H1 (cell line): Measurements from ENCODE around the gene FXYD5. TPM values are rescaled to one million over a fixed set of nuclear protein-coding genes. Genes with fewer than 3 reads are reported as not detected.

Experiments used
- CTCF ChIA-PET: fragments of 300-600 bp; sonication (Branson Sonifier 250); formaldehyde crosslinking; loops from one replicate; lab custom pipeline; 2021; ENCODE audit not compliant: partially characterized antibody; lab: Charles Lee
- POLR2A ChIA-PET: fragments of 300-600 bp; sonication (Branson Sonifier 250); formaldehyde crosslinking; loops from one replicate; lab custom pipeline; 2021; ENCODE audit warnings: inconsistent platforms; ENCODE audit not compliant: partially characterized antibody; lab: Charles Lee
- DNase-seq, 2 experiments: peaks; one replicate each; pipeline versions ENCODE4 v3.0.0 to v3.0.0-alpha.2; 2010 to 2022; ENCODE audit warnings: low spot score in 2 of 2, low read depth in 1 of 2, mixed read lengths in 1 of 2
- FAIRE-seq: peaks from 2 replicates; lab custom pipeline; 2011; peaks lifted over from hg19 to GRCh38; lab: Jason Lieb, UNC
- H2AFZ ChIP-seq: 2 replicates; pipeline ENCODE4 v1.8.1; 2012; ENCODE audit warnings: low read length, inconsistent platforms
- H2AK5ac ChIP-seq: 2 replicates; pipeline ENCODE4 v1.6.1; 2013; ENCODE audit warnings: low read depth, low read length
- H2BK120ac ChIP-seq: replicated peaks from 2 replicates; pipeline ENCODE3; 2013; ENCODE audit warnings: low read depth, low read length, inconsistent platforms
- H2BK12ac ChIP-seq: 2 replicates; pipeline ENCODE4 v1.6.1; 2013; ENCODE audit warnings: low read depth, low read length
- H2BK15ac ChIP-seq: 2 replicates; pipeline ENCODE4 v1.6.1; 2013; ENCODE audit warnings: low read length
- H2BK20ac ChIP-seq: 2 replicates; pipeline ENCODE4 v1.6.1; 2013; ENCODE audit warnings: low read length
- H2BK5ac ChIP-seq: 2 replicates; pipeline ENCODE4 v1.6.1; 2013; ENCODE audit warnings: low read depth, low read length
- H3K14ac ChIP-seq: 2 replicates; pipeline ENCODE4 v1.6.1; 2013; ENCODE audit warnings: inconsistent platforms; ENCODE audit not compliant: insufficient read length
- H3K18ac ChIP-seq: 2 replicates; pipeline ENCODE4 v1.6.1; 2013; ENCODE audit warnings: low read length; ENCODE audit errors: extremely low read depth
- H3K23ac ChIP-seq: 2 replicates; pipeline ENCODE4 v1.6.1; 2013; ENCODE audit warnings: inconsistent platforms; ENCODE audit not compliant: insufficient read length
- H3K23me2 ChIP-seq: 2 replicates; pipeline ENCODE4 v1.6.1; 2013; ENCODE audit warnings: low read depth, low read length
- H3K27ac ChIP-seq: 2 replicates; pipeline ENCODE4 v1.6.1; 2011; ENCODE audit warnings: low read depth, low read length, inconsistent platforms
- H3K27me3 ChIP-seq, 4 experiments: replicated peaks in 1 of 4; 1 replicate in 1 of 4; 2 replicates in 3 of 4; pipeline versions ENCODE4 v1.6.1 to v1.8.1; 2011 to 2013; ENCODE audit warnings: low read length in 3 of 4, mild to moderate bottlenecking in 3 of 4, inconsistent platforms in 2 of 4, mixed read lengths in 2 of 4, moderate library complexity in 1 of 4; ENCODE audit not compliant: control insufficient read depth in 3 of 4, insufficient read depth in 3 of 4; ENCODE audit errors: extremely low read depth in 1 of 4
- H3K36me3 ChIP-seq, 4 experiments: 2 replicates each; pipeline versions ENCODE4 v1.6.1 to v1.8.1; 2011 to 2013; ENCODE audit warnings: mild to moderate bottlenecking in 4 of 4, low read length in 3 of 4, moderate library complexity in 2 of 4, control low read depth in 1 of 4, inconsistent platforms in 1 of 4; ENCODE audit not compliant: insufficient read depth in 4 of 4, control insufficient read depth in 2 of 4
- H3K4ac ChIP-seq: replicated peaks from 2 replicates; pipeline ENCODE3; 2013; ENCODE audit warnings: low read length, low read depth, mixed read lengths, inconsistent platforms; ENCODE audit not compliant: insufficient read length
- H3K4me1 ChIP-seq, 4 experiments: replicated peaks in 1 of 4; 1 replicate in 1 of 4; 2 replicates in 3 of 4; pipeline versions ENCODE4 v1.6.1 to v1.8.1; 2011 to 2013; ENCODE audit warnings: low read length in 3 of 4, inconsistent platforms in 2 of 4, mixed read lengths in 1 of 4; ENCODE audit not compliant: insufficient read depth in 4 of 4, control insufficient read depth in 3 of 4
- H3K4me2 ChIP-seq, 2 experiments: 2 replicates each; pipeline versions ENCODE4 v1.6.1 to v1.8.1; 2011 to 2013; ENCODE audit warnings: low read depth in 2 of 2, low read length in 2 of 2, control low read depth in 1 of 2, inconsistent platforms in 1 of 2, mild to moderate bottlenecking in 1 of 2; ENCODE audit not compliant: insufficient read depth in 1 of 2
- H3K4me3 ChIP-seq, 4 experiments: fragments of 200-600, 300-600 bp in 1 of 4; sonication (generic), shearing (Covaris generic), sonication (Bioruptor Twin) in 1 of 4; 2 replicates each; pipeline versions ENCODE4 v1.5.1 to v1.8.1; 2011 to 2016; ENCODE audit warnings: low read length in 4 of 4, low read depth in 3 of 4, control low read depth in 2 of 4, inconsistent platforms in 2 of 4, mild to moderate bottlenecking in 2 of 4, mixed read lengths in 1 of 4, moderate library complexity in 1 of 4; ENCODE audit not compliant: insufficient read depth in 2 of 4; ENCODE audit errors: extremely low read depth in 1 of 4
- H3K56ac ChIP-seq: replicated peaks from 2 replicates; pipeline ENCODE3; 2013; ENCODE audit warnings: low read depth, mild to moderate bottlenecking, mixed read lengths, low read length, inconsistent platforms; ENCODE audit not compliant: insufficient read length
- H3K79me1 ChIP-seq: 2 replicates; pipeline ENCODE4 v1.6.1; 2013; ENCODE audit warnings: low read depth, low read length, control low read depth
- H3K79me2 ChIP-seq, 2 experiments: 2 replicates each; pipeline versions ENCODE4 v1.6.1 to v1.8.1; 2012 to 2013; ENCODE audit warnings: low read length in 2 of 2, mild to moderate bottlenecking in 2 of 2, inconsistent platforms in 1 of 2; ENCODE audit not compliant: insufficient read depth in 2 of 2, control insufficient read depth in 1 of 2
- H3K9ac ChIP-seq, 4 experiments: replicated peaks in 1 of 4; 1 replicate in 1 of 4; 2 replicates in 3 of 4; pipeline versions ENCODE4 v1.6.1 to v1.8.1; 2011 to 2013; ENCODE audit warnings: low read depth in 3 of 4, low read length in 3 of 4, control low read depth in 2 of 4, mild to moderate bottlenecking in 2 of 4, moderate library complexity in 2 of 4, inconsistent platforms in 1 of 4; ENCODE audit errors: extremely low read depth in 1 of 4
- H3K9me3 ChIP-seq, 2 experiments: 2 replicates each; pipeline versions ENCODE4 v1.6.1 to v1.8.1; 2012 to 2013; ENCODE audit warnings: mild to moderate bottlenecking in 2 of 2, moderate library complexity in 2 of 2, control low read depth in 1 of 2, inconsistent platforms in 1 of 2, low read depth in 1 of 2, low read length in 1 of 2, mixed read lengths in 1 of 2; ENCODE audit not compliant: insufficient read depth in 2 of 2
- H4K20me1 ChIP-seq, 2 experiments: replicated peaks in 1 of 2; 2 replicates each; pipeline versions ENCODE3 to v1.8.1; 2011 to 2013; ENCODE audit warnings: inconsistent platforms in 2 of 2, low read length in 2 of 2, mild to moderate bottlenecking in 1 of 2; ENCODE audit not compliant: insufficient read depth in 2 of 2, control insufficient read depth in 1 of 2
- H4K5ac ChIP-seq: 2 replicates; pipeline ENCODE4 v1.6.1; 2013; ENCODE audit warnings: low read length, low read depth, mixed read lengths, inconsistent platforms; ENCODE audit not compliant: insufficient read length
- H4K8ac ChIP-seq: 2 replicates; pipeline ENCODE4 v1.8.0; 2013; ENCODE audit warnings: mild to moderate bottlenecking, moderate library complexity, low read length, inconsistent platforms; ENCODE audit not compliant: insufficient read depth; ENCODE audit errors: extremely low read depth
- H4K91ac ChIP-seq: replicated peaks from 2 replicates; pipeline ENCODE3; 2013; ENCODE audit warnings: low read length, mixed read lengths, inconsistent platforms; ENCODE audit not compliant: insufficient read length
- BACH1 ChIP-seq: IDR thresholded peaks from 2 replicates; pipeline ENCODE4 v1.6.1; 2012; ENCODE audit warnings: low read length, improper control_type of control experiment
- CBX5 ChIP-seq: fragments of 300-800, 300-1000 bp; sonication (generic); IDR thresholded peaks from 2 replicates; pipeline ENCODE4 v1.7.1; 2016; ENCODE audit warnings: antibody characterized with exemption, low read length, low read depth
- CEBPB ChIP-seq: IDR thresholded peaks from 2 replicates; pipeline ENCODE4 v1.6.1; 2012; ENCODE audit warnings: low read depth, low read length
- PHF8 ChIP-seq: fragments of 200-600 bp; sonication (generic); conservative IDR thresholded peaks from 2 replicates; pipeline ENCODE4 v1.7.1; 2012; ENCODE audit warnings: low read depth, mild to moderate bottlenecking, inconsistent platforms, low read length, moderate library complexity
- RNF2 ChIP-seq: fragments of 200-900, 300-1000 bp; sonication (generic); IDR thresholded peaks from 2 replicates; pipeline ENCODE4 v1.7.1; 2016; ENCODE audit warnings: borderline replicate concordance, low read depth, mild to moderate bottlenecking, antibody characterized with exemption, low read length; ENCODE audit not compliant: poor library complexity, severe bottlenecking; ENCODE audit errors: missing control alignments
- SP1 ChIP-seq: IDR thresholded peaks from 2 replicates; pipeline ENCODE4 v1.6.1; 2011; ENCODE audit warnings: low read depth, low read length
- TAF1 ChIP-seq: IDR thresholded peaks from 2 replicates; pipeline ENCODE4 v1.6.1; 2011; ENCODE audit warnings: mild to moderate bottlenecking, low read depth, low read length
- WGBS, 2 experiments: shearing (Covaris generic) in 1 of 2; methylation state at CpG; one replicate each; pipeline versions ENCODE4 v1.1.6 to v1.1.7; 2013 to 2015; ENCODE audit warnings: low lambda C conversion rate in 2 of 2, mixed read lengths in 2 of 2, inconsistent platforms in 1 of 2, low coverage in 1 of 2, missing lambda C conversion rate in 1 of 2; ENCODE audit not compliant: insufficient replicate concordance in 2 of 2, insufficient coverage in 1 of 2, insufficient read length in 1 of 2; ENCODE audit errors: extremely low coverage in 1 of 2, missing lambda C conversion rate in 1 of 2; 5-methylcytosine and 5-hydroxymethylcytosine counted together
- polyA plus RNA-seq, 7 experiments: library from polyadenylated mRNA; depleted of rRNA in 3 of 7; stranded (reverse) in 5 of 7; unstranded in 2 of 7; fragments of >200 nt in 5 of 7; fragments of 200-250 nt in 2 of 7; gene quantifications; 1 replicate in 5 of 7; 2 replicates in 1 of 7; 4 replicates in 1 of 7; pipeline versions ENCODE4 v1.2.1 to v1.2.3, GENCODE V29; 2011 to 2013; ENCODE audit warnings: missing spikeins in 2 of 7, mixed read lengths in 2 of 7
- total RNA-seq: library from RNA; stranded (reverse); fragmentation: NEBNext Ultra II Directional; extraction: Animal tissue kit (Norgen Biotek cat#: 25700); gene quantifications from 2 replicates; pipeline ENCODE4 v1.2.1, GENCODE V29; 2021

Gene FXYD5
- total and polyA plus RNA-seq, 2 of the 8 experiments (the other 6 are each of a cell fraction or from before 2014, with no cell fraction given): 99.0 to 191 TPM

- no peaks in the 10 kb centered on the region for H3K36me3 ChIP-seq
- no peaks in the 10 kb centered on the region; a peak in 1 of 7 replicates for H3K27me3 ChIP-seq
- peaks cover 3 to 19% (median 12%) of the 10 kb centered on the region in 4 experiments; a peak in 6 of 7 replicates for H3K4me1 ChIP-seq
- no peak overlapping the region for H3K56ac ChIP-seq
- H3K9me3 ChIP-seq: no peaks in the 10 kb centered on the region
- DNase-seq: no peak
- CTCF ChIA-PET: interaction anchor here (1.2 to 4.6 kb wide), 3 partner anchors 8 to 32 kb away, joined by 3 to 41 read pairs (median 11); partner anchors contain the start of genes FXYD3 and LGI4
- H3K14ac ChIP-seq: no peak overlapping the region
- H3K79me2 ChIP-seq: no peaks in the 10 kb centered on the region
- H3K4ac ChIP-seq: peak overlapping the region; percentile 5
- H2AK5ac ChIP-seq: no peak overlapping the region; the same call in 1 of the 2 replicates
- H3K23me2 ChIP-seq: no peaks in the 10 kb centered on the region
- H3K27ac ChIP-seq: no peak overlapping the region
- H3K79me1 ChIP-seq: no peaks in the 10 kb centered on the region
- FAIRE-seq: no peak
- no peak overlapping the region; the same call in 1 of the 2 replicates for H2BK12ac ChIP-seq
- H3K4me3 ChIP-seq: no peak overlapping the region
- H4K91ac ChIP-seq: peak overlapping the region; percentile 94
- H2BK5ac ChIP-seq: peak overlapping the region; percentile 64; the same call in 1 of the 2 replicates
- peak overlapping the region; percentile 80 for H3K18ac ChIP-seq
- H2BK15ac ChIP-seq: no peak overlapping the region; the same call in 1 of the 2 replicates
- H2AFZ ChIP-seq: no peak overlapping the region
- peak overlapping the region; percentile 82 for H2BK120ac ChIP-seq
- H3K23ac ChIP-seq: no peak overlapping the region
- peak overlapping the region; percentile 92 for H2BK20ac ChIP-seq
- H4K20me1 ChIP-seq: no peaks in the 10 kb centered on the region
- no peak overlapping the region; the same call in 1 of the 2 replicates for H4K8ac ChIP-seq
- 85% methylated on average over 16 of the region's 19 CpGs; no CpG with 5 or more reads in 1 of the 2 experiments for WGBS, 2 experiments
- TF ChIP-seq BACH1 (no peak), PHF8 (no peak), CBX5 (no peak), TAF1 (no peak), CEBPB (peak; percentile 84), RNF2 (no peak), SP1 (no peak)
- no peak overlapping the region for H3K9ac ChIP-seq
- H4K5ac ChIP-seq: peak overlapping the region; percentile 13
- peak overlapping the region in 1 of 2 experiments; percentile 1; a peak in 1 of 4 replicates for H3K4me2 ChIP-seq
- POLR2A ChIA-PET: interaction anchor here (0.9 to 1.7 kb wide), 6 partner anchors 12 to 147 kb away, joined by 3 to 4 read pairs (median 4); partner anchors contain the start of gene LGI4
Measured at GRCh38 chr19:35122687-35123551, 31.6 kb upstream of the FXYD5 start.
